ENCODE measurements around the gene TTLL11. TPM values are rescaled to one million over a fixed set of nuclear protein-coding genes. Genes with fewer than 3 reads are reported as not detected.

TTLL11 gene
- total RNA-seq, 1 experiment from 2014 or later: 1.5 TPM

GRCh38 chr9:121779381-121780117, 313.6 kb downstream of the TTLL11 start:
- Histone ChIP-seq H3K56ac (ENCODE audit: insufficient read length, low read depth, low read length) (no peak overlapping the region), H4K20me1 (ENCODE audit: control insufficient read depth, insufficient read depth, insufficient read length) (no peaks in the 10 kb centered on the region), H3K9me3 (ENCODE audit: control insufficient read depth, low read depth, low read length) (no peaks in the 10 kb centered on the region), H2AK5ac (ENCODE audit: insufficient read length, low read length) (no peak overlapping the region), H2BK15ac (ENCODE audit: low read depth, low read length) (no peak overlapping the region), H3K4me2 (ENCODE audit: insufficient read depth, insufficient read length, low read length) (no peak overlapping the region), H2BK12ac (ENCODE audit: insufficient read length, low read depth, low read length) (no peak overlapping the region), H3K27ac (ENCODE audit: insufficient read length, low read depth, low read length) (no peak overlapping the region), H4K8ac (replicated peaks; ENCODE audit: insufficient read length, low read depth, low read length) (no peak overlapping the region), H3K9ac (ENCODE audit: extremely low read depth, insufficient read length, low read length) (no peak overlapping the region), H3T11ph (ENCODE audit: low read length) (no peak overlapping the region), H3K23me2 (ENCODE audit: insufficient read length, low read depth, low read length, poor library complexity, severe bottlenecking) (no peaks in the 10 kb centered on the region), H3K79me1 (ENCODE audit: insufficient read depth, low read depth, low read length, poor library complexity, severe bottlenecking) (no peaks in the 10 kb centered on the region), H2BK20ac (ENCODE audit: low read depth, low read length, poor library complexity, severe bottlenecking) (no peak overlapping the region), H2BK5ac (ENCODE audit: insufficient read length, low read length) (no peak overlapping the region), H4K91ac (ENCODE audit: insufficient read length, low read depth, low read length) (no peak overlapping the region), H2BK120ac (ENCODE audit: low read depth, low read length, poor library complexity, severe bottlenecking) (no peak overlapping the region), H3K23ac (ENCODE audit: insufficient read length, low read depth, low read length) (no peak overlapping the region), H3K79me2 (ENCODE audit: insufficient read depth, low read length) (no peaks in the 10 kb centered on the region), H3K27me3 (ENCODE audit: insufficient read depth, low read length) (no peaks in the 10 kb centered on the region), H4K5ac (ENCODE audit: insufficient read length, low read depth, low read length) (no peak overlapping the region), H2AFZ (ENCODE audit: low read length) (no peak overlapping the region), H3K4me1 (ENCODE audit: insufficient read depth, low read length) (peaks cover 2% of the 10 kb centered on the region; the same call in 1 of the 2 replicates), H3K18ac (ENCODE audit: insufficient read length, low read depth, low read length) (no peak overlapping the region), H3K4ac (ENCODE audit: low read depth, low read length) (no peak overlapping the region), H3K14ac (ENCODE audit: insufficient read depth, low read length) (no peak overlapping the region)
- Mint-ChIP-seq H3K4me1 (peaks cover 34 to 35% of the 10 kb centered on the region in 2 experiments), H3K27ac (peak overlapping the region in 2 of 3 experiments; percentile 2 to 64; a peak in 4 of 7 replicates), H3K36me3 (ENCODE audit: insufficient read depth in 1 of 3, low read depth in 3 of 3) (peaks cover 43 to 70% (median 45%) of the 10 kb centered on the region in 3 experiments; a peak in 6 of 7 replicates), H3K27me3 (ENCODE audit: low read depth) (no peaks in the 10 kb centered on the region), H3K9me3 (no peaks in the 10 kb centered on the region; a peak in 1 of 5 replicates), H3K4me3 (no peak overlapping the region)
- TF ChIP-seq CTCF (conservative IDR thresholded peaks at IDR 0.05): no peak
- no CpG with 5 or more reads among the region's 13 CpGs for WGBS (ENCODE audit: extremely low coverage, insufficient read length, low lambda C conversion rate)
- peak; percentile 23 for DNase-seq

Data from H9 (cell line).